Measurements from ENCODE around the gene CD14. TPM values are rescaled to one million over a fixed set of nuclear protein-coding genes. Genes with fewer than 3 reads are reported as not detected.
"Not testable (repeated sequence)": the region's sequence is repeated elsewhere in the genome, so short reads cannot be mapped to it uniquely, and the experiment has no call there.

The CD14 gene
- polyA plus RNA-seq, 1 donor: 18.3 TPM

- DNase-seq (ENCODE audit: low read depth): no peak
These were observed 2.6 kb upstream of the CD14 start for GRCh38 chr5:140635291-140636257.

- DNase-seq (ENCODE audit: low read depth): no peak
These were observed 1.1 kb upstream of the CD14 start for GRCh38 chr5:140634103-140634502.

DNA sequence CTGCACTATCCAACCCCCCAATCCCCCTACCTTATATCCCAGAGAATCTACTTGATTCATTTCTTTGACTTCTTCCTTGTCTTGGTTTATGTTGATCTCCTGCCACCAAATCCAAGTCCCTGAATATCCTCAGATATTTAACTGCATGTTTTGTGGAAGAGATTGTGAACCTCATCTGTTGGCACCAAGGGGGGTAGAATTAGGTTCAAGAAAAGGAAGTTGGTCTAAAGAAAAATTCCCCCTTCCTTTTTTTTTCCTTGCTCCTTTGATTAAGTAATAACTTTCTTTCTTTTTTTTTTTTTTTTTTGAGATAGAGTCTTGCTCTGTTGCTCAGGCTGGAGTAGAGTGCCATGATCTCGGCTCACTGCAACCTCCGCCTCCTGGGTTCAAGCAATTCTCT, 526 bp upstream of the CD14 start:
- DNase-seq (ENCODE audit: low read depth): no peak

- DNase-seq (ENCODE audit: low read depth): no peak
These were observed 482 bp downstream of the CD14 start for GRCh38 chr5:140632366-140633020.

DNA sequence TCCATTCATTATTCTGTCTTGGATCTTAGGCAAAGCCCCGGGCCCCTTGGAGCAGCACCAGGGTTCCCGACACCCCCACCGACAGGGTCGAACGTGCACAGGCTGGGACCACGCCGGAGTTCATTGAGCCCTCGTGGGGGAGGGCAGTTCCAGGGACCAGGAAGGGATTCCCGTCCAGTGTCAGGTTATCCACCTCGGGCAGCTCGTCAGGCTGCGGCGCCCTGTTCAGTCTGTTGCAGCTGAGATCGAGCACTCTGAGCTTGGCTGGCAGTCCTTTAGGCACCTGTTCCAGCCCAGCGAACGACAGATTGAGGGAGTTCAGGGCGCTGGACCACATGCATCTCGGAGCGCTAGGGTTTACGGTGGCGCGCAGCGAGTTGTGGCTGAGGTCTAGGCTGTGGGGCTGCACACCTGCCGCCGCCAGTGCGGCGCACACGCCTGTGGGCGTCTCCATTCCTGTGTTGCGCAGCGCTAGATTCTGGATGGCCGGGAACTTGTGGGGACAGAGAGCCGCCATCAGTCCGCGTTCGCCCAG, 1.1 kb downstream of the CD14 start:
- DNase-seq (ENCODE audit: low read depth): no peak

DNA sequence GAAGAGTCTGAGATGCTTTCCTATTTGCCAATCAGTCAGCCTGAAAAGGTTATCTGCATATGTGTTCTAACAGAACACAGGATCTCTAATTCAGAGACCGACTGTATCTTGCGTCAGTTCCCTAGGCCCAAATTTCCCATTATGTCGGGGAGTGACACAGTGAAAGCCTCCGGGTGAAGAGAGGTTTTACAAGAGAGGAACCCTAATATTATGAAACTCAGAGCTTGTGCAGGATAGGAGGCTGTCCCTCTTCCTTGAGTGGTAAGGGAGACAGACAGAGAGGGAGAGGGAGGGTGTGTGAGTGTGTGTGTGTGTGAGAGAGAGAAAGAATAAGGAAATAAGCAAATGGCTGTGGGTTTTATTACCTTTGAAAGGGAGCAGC, 1.9 kb downstream of the CD14 start:
- no peak for DNase-seq (ENCODE audit: low read depth)

DNA sequence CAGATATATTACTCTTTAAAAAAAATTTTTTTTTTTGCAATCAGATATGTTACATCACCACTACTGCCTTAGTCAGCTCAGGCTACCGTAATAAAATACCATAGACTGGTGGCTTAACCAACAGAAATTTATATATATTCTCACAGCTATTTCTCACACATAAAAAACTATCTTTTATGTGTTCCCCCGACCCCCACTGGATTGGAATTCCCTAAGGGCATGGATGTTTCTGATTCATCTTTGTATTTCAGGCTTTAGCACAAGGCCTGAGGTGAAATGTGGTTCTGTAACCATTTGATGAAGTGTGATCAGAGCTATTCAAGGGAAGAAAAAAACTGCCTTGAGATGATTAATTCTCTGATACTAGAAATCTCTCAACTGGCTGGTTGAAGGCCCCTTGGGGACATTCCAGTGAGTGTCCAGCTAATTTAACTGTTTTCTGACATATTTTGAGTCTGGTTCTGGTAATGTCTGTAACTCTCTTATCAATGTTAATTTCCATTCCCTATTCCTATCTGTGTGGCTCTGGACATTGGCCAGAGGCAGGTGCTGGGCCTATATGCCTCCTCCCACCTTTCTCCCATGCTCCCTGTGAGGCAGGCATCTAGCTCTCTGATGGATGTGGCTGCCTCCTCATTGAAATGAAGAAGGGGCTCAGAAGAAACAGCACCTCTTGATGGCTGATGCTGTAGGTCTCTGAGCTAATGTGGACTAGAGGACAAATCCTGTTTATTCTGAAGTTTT, 2.5 kb downstream of the CD14 start:
- DNase-seq (ENCODE audit: low read depth): no peak

DNA sequence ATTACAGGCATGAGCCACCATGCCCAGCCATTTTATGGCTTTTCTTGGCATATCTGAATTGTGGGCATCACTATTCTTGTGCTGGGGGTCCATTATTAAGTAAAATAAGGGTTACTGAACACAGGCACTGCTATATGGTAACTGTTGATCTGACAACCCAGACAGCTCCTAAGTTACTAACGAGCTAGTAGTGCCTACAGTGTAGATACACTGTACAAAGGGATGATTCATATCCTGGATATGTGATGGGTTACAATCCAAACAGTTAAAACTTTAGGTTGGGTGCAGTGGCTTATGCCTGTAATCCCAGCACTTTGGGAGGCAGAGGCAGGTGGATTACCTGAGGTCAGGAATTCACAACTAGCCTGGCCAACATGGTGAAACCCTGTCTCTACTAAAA, 4.3 kb downstream of the CD14 start:
- no peak for DNase-seq (ENCODE audit: low read depth)

DNA sequence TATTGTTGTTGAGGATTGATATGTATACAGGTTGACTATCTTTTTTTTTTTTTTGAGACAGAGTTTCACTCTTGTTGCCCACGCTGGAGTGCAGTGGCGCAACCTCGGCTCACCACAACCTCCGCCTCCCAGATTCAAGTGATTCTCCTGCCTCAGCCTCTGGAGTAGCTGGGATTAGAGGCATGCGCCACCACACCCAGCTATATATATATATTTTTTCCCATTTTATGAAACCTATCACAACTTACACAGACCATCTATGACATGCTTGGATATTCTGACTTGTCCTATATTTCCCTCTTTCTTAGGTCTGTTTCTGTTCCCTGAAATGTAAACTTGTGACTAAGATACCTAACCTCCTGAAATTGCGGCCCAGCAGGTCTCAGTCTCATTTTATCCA, 5.0 kb downstream of the CD14 start:
- no peak for DNase-seq (ENCODE audit: low read depth)

GRCh38 chr5:140624886-140625285, 8.1 kb downstream of the CD14 start:
- DNase-seq (ENCODE audit: low read depth): not testable (repeated sequence)

- not testable (repeated sequence) for DNase-seq (ENCODE audit: low read depth)
These were observed 9.9 kb downstream of the CD14 start for GRCh38 chr5:140623061-140623460.

DNA sequence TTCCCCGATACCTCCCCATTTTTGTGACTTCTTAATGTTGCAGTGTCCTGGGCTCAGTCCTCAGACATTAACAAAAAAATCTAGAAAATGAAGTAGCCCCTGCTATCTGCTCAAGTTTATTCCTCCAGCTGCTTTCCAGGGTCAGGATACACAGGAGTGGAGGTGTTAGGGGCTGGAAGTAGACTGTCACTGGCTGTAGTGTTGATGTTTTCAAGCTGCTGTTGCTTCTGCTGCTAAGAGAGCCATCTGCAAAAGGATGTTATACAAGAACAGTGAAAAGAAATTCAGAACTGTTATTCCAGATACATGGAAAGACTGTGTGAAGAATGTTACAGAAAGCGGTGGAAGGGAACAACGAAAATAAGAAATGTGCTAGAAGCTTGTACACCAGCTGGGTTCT, 10.7 kb downstream of the CD14 start:
- no peak for DNase-seq (ENCODE audit: low read depth)

GRCh38 chr5:140611020-140611521, 21.9 kb downstream of the CD14 start:
- DNase-seq (ENCODE audit: low read depth): no peak

DNA sequence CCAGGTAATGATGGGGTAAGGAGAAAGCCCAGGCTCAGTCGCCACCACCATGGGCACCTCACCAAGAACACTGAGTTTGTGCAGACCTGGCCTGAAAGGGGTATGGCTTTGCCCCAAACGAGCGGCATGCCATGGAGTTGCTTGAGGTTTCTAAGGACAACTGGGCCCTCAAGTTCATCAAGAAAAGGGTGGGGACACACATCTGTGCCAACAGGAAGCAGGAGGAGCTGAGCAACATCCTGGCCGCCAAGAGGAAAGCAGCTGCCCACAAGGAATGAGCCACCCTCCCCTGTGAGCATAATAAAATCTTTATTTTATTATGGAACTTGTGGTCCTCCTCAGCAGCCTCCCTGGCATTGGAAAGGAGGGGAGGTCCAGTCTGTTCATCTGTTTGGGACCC, 23.8 kb downstream of the CD14 start:
- DNase-seq (ENCODE audit: low read depth): no peak

DNA sequence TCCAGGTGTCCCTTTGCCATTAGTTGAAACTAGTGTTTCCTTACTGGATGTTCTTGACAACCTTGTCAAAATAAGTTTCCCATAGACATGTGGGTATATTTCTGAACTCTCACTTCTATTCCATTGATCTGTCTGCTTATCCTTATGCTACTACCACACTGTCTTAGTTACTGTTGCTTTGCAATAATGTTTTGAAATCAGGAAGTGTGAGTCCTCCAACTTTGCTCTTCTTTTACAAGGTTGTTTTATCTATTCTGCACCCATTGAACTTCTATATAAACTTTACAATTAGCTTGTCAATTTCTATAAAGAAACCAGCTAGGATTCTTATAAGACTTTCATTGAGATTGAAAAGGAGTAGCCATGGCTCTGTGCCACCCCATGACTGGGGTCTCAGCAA, 24.3 kb downstream of the CD14 start:
- DNase-seq (ENCODE audit: low read depth): no peak

DNA sequence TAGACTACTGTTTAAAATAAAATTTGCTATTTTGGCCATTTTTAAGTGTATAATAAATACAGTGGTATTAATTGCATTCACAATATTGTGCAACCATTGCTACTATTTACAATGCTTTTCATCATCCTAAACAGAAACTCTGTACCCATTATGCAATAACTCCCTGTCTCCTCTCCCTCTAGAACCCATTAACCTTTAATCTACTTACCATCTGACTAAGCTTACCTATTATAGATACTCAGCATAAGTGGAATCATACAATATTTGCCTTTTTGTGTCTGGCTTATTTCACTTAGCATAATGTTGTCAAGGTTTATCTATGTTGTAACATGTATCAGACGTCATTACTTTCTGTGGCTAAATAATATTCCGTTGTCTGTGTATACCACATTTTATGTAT, 25.9 kb downstream of the CD14 start:
- no peak for DNase-seq (ENCODE audit: low read depth)

DNA sequence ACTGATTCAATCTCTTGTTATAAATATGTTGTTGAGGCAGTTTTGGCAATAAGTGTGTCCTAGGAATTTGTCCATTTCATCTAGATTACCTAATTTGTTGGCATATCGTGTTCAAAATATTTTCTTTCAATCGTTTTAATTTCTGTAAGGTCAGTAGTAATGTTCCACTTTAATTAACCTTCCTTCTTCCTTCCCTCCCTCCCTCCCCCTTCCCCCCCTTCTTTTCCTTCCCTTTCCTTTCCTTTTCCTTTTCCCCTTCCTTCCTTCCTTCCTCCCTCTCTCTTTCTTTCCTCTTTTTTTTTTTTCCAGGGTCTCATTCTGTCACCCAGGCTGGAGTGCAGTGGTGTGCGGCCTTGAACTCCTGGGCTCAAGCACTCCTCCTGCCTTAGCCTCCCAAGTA, 27.1 kb downstream of the CD14 start:
- no peak for DNase-seq (ENCODE audit: low read depth)

DNA sequence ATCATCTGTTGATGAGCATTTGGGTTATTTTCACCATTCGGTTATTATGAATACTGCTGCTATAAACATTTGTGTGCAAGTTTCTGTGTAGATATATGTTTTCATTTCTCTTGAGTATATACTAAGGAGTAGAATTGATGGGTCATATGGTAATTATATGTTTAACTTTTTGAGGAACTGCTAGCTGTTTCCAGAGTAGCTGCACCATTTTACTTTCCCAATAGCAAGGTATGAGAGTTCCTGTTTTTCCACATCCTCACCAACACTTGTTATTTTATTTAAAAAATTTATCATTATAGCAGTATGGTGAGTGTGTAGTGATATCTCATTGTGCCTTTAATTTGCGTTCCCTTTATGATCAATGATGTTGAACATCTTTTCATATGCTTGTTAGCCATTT, 29.2 kb downstream of the CD14 start:
- DNase-seq (ENCODE audit: low read depth): no peak

- DNase-seq (ENCODE audit: low read depth): not testable (repeated sequence)
These were observed 29.6 kb downstream of the CD14 start for GRCh38 chr5:140603446-140603698.

DNA sequence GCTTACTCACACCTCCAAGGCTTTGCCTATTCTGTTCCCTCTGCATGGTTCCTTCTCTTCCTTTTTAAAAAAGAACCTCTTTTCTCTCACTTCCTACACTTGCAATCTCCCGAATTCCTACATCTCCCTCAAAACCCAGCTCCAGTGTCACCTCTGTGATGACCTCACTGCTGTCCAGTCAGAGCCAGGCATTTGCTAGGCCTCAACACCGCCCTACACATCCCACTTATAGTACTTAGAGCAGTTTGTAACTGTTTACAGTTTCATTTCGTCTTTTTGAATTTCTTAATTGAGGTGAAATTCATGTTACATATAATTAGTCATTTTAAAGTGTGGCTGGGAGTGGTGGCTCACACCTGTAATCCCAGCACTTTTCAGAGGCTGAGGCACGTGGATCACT, 30.8 kb downstream of the CD14 start:
- DNase-seq (ENCODE audit: low read depth): no peak

DNA sequence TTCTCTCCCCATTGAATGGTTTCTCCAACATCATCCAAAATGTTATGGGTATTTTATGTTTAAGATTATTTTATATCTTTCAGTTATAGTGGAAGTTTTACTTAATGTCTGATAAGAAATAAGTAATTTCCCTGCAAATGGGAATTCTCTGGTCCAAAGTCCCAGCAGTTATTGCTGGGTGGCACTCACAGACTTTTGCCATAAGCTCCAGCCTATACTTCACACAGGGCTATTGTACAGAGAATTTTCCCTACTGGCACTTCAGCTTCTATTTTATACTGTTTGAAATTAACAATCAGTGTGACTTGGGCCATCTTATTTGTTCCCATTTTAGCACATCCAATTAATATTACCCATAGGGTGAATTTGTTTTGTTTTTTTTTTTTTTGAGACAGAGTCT, 32.9 kb downstream of the CD14 start:
- DNase-seq (ENCODE audit: low read depth): no peak

DNA sequence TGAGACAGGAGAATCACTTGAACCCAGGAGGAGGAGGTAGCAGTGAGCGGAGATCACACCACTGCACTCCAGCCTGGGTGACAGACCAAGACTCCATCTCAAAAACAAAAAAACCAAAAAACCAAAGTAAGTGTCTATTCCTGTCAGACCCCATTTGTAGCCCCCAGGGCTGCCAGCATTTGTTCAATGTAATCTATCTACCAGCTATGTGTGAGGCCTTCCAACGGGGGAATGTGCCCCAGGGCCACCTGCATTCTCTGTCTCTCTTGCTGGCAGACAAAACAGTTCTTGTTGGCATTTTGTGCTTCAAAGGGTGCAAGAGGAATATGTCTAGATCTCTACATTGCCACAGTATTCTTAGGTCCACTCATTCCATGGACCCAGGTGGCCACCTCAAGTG, 34.1 kb downstream of the CD14 start:
- DNase-seq (ENCODE audit: low read depth): no peak
